ENCODE measurements around the gene PERCC1. TPM values are rescaled to one million over a fixed set of nuclear protein-coding genes. Genes with fewer than 3 reads are reported as not detected.

Gene PERCC1
- total and polyA plus RNA-seq, 2 of the 4 experiments (the other 2 are of a cell fraction) = not detected

- H3K27ac ChIP-seq (ENCODE audit: insufficient read depth, low read length) = no peak overlapping the region
- no peak overlapping the region for H4K91ac ChIP-seq (ENCODE audit: insufficient read depth, low read depth, low read length)
- no peaks in the 10 kb centered on the region for H3K9me1 ChIP-seq (ENCODE audit: insufficient read depth, low read length)
- no peak overlapping the region for H2BK120ac ChIP-seq (ENCODE audit: low read depth, low read length)
- BruUV-seq (replicated peaks) = no TSS peak
- peaks cover 51% of the 10 kb centered on the region for H3K36me3 ChIP-seq (ENCODE audit: control insufficient read depth, insufficient read depth, low read length)
- H2BK20ac ChIP-seq (ENCODE audit: low read depth, low read length) = no peak overlapping the region
- CTCF ChIA-PET = no interaction called here
- in situ Hi-C loops (cut with MboI; ENCODE audit: low sequenced_read_pairs) (no loop called here), intact Hi-C loops (cut with micrococcal nuclease) (no loop called here), dilution Hi-C loops (cut with HindIII; ENCODE audit: low sequenced_read_pairs, unreplicated experiment) (no loop called here)
- no peaks in the 10 kb centered on the region for H4K20me1 ChIP-seq (ENCODE audit: insufficient read depth, low read length)
- DNase-seq = no peak
- no peak for TF ChIP-seq USF2 (IDR thresholded peaks at IDR 0.05; ENCODE audit: low read depth, low read length)
- POLR2A ChIA-PET (ENCODE audit: unreplicated experiment) = no interaction called here
- H3K18ac ChIP-seq (ENCODE audit: low read depth, low read length) = no peak overlapping the region
- no peak overlapping the region for H2AK5ac ChIP-seq (ENCODE audit: low read depth, low read length)
- H3K4me1 ChIP-seq (ENCODE audit: control insufficient read depth, insufficient read depth, low read length) = no peaks in the 10 kb centered on the region
- no peak overlapping the region for H4K5ac ChIP-seq (ENCODE audit: low read depth, low read length)
- no peak overlapping the region for H3K4ac ChIP-seq (ENCODE audit: low read depth, low read length)
- ATAC-seq (ENCODE audit: low read depth) = no peak
- H2AK9ac ChIP-seq (replicated peaks; ENCODE audit: low read depth, low read length, poor library complexity) = no peak overlapping the region
- no peak overlapping the region for H3K4me3 ChIP-seq (ENCODE audit: insufficient read depth, low read depth, low read length)
- peaks cover 0 to 4% of the 10 kb centered on the region in 2 experiments; a peak in 1 of 4 replicates for H3K79me1 ChIP-seq (ENCODE audit: low read depth in 1 of 2, low read length in 2 of 2)
- H2BK15ac ChIP-seq (ENCODE audit: low read depth, low read length) = no peak overlapping the region
- no peak overlapping the region for H2AFZ ChIP-seq (replicated peaks; ENCODE audit: low read length, poor library complexity)
- H3K4me2 ChIP-seq (ENCODE audit: low read depth, low read length) = no peak overlapping the region
- no peak overlapping the region for H4K8ac ChIP-seq (ENCODE audit: low read depth in 2 of 2, low read length in 2 of 2)
- no peak overlapping the region for H3K56ac ChIP-seq (ENCODE audit: extremely low read depth, insufficient read depth, low read length)
- no peak overlapping the region for H3K23ac ChIP-seq (ENCODE audit: low read depth, low read length)
- H3K9me3 ChIP-seq (ENCODE audit: control insufficient read depth, insufficient read depth, low read length) = no peaks in the 10 kb centered on the region
- H3K14ac ChIP-seq (replicated peaks; ENCODE audit: low read depth, low read length) = no peak overlapping the region
- H3K9ac ChIP-seq (ENCODE audit: low read depth, low read length) = no peak overlapping the region
- no peak overlapping the region for H2BK5ac ChIP-seq (ENCODE audit: low read depth, low read length, poor library complexity, severe bottlenecking)
- 92% methylated on average over 11 of the region's 17 CpGs; no CpG with 5 or more reads in 1 of the 2 experiments for WGBS, 2 experiments (ENCODE audit: extremely low coverage in 2 of 2, insufficient read length in 1 of 2)
- H3K27me3 ChIP-seq (ENCODE audit: control insufficient read depth, insufficient read depth, low read length) = no peaks in the 10 kb centered on the region
These were observed 23.7 kb downstream of the PERCC1 start for GRCh38 chr16:1454561-1454960.

Data from IMR-90 (cell line).